Panc1 (cell line): Measurements from ENCODE around the gene DEAF1. TPM values are rescaled to one million over a fixed set of nuclear protein-coding genes. Genes with fewer than 3 reads are reported as not detected.

Experiments used
- ATAC-seq: fragments of 200-7000 bp; cut with Tn5 transposase; 2 replicates; pipeline ENCODE4 v1.9.1; 2020; ENCODE audit warnings: mild to moderate bottlenecking, moderate library complexity
- BruUV-seq: library from RNA; stranded (reverse); fragments of 400-500 nt; replicated peaks from 2 replicates; lab custom pipeline; 2021; lab: Mats Ljungman, UMichigan
- CTCF ChIA-PET: fragments of 300-600 bp; sonication (Branson Sonifier 250); formaldehyde crosslinking; loops from one replicate; lab custom pipeline; 2022; ENCODE audit warnings: antibody characterized with exemption; lab: Charles Lee
- POLR2A ChIA-PET: fragments of 300-600 bp; sonication (Branson Sonifier 250); formaldehyde crosslinking; loops from one replicate; lab custom pipeline; 2022; ENCODE audit warnings: antibody characterized with exemption; lab: Charles Lee
- DNase-seq: peaks from one replicate; pipeline ENCODE4 v3.0.0-alpha.2; 2010; ENCODE audit warnings: low read depth, low spot score
- H3K27ac ChIP-seq: 2 replicates; pipeline ENCODE4 v1.5.1; 2011; ENCODE audit warnings: mild to moderate bottlenecking, low read length, inconsistent platforms
- H3K27me3 ChIP-seq: fragments of 200-500 bp; sonication (Bioruptor generic); 2 replicates; pipeline ENCODE4 v1.6.0; 2014; ENCODE audit warnings: low read length, inconsistent platforms; ENCODE audit not compliant: control insufficient read depth, insufficient read depth
- H3K36me3 ChIP-seq: fragments of 200-500 bp; sonication (Bioruptor generic); 2 replicates; pipeline ENCODE4 v1.5.1; 2014; ENCODE audit warnings: inconsistent platforms, mild to moderate bottlenecking, low read length, moderate library complexity; ENCODE audit not compliant: control insufficient read depth, insufficient read depth
- H3K4me1 ChIP-seq: 2 replicates; pipeline ENCODE4 v1.5.1; 2011; ENCODE audit warnings: inconsistent platforms, mild to moderate bottlenecking, low read length, moderate library complexity; ENCODE audit not compliant: control insufficient read depth, insufficient read depth
- H3K4me3 ChIP-seq, 2 experiments: 2 replicates each; pipeline ENCODE4 v1.5.1; 2011 to 2012; ENCODE audit warnings: low read depth in 2 of 2, low read length in 2 of 2, mild to moderate bottlenecking in 2 of 2, inconsistent platforms in 1 of 2, moderate library complexity in 1 of 2
- H3K9me3 ChIP-seq: fragments of 200-500 bp; sonication (Bioruptor generic); 2 replicates; pipeline ENCODE4 v1.5.1; 2014; ENCODE audit warnings: low read depth, mild to moderate bottlenecking, inconsistent platforms, low read length, moderate library complexity; ENCODE audit not compliant: control insufficient read depth, insufficient read depth
- CTCF ChIP-seq: fragments of 450-650 bp; IDR thresholded peaks from 2 replicates; pipeline ENCODE4 v1.5.1; 2017; ENCODE audit warnings: mild to moderate bottlenecking
- POLR2AphosphoS5 ChIP-seq: IDR thresholded peaks from 2 replicates; pipeline ENCODE4 v1.6.1; 2012; ENCODE audit warnings: mild to moderate bottlenecking, low read depth, low read length, moderate library complexity
- REST ChIP-seq, 2 experiments: IDR thresholded peaks; 2 replicates each; pipeline ENCODE4 v1.6.1; 2011 to 2012; ENCODE audit warnings: low read depth in 2 of 2, control low read depth in 1 of 2, low read length in 1 of 2, mild to moderate bottlenecking in 1 of 2, moderate library complexity in 1 of 2; ENCODE audit not compliant: insufficient read depth in 1 of 2
- SIN3A ChIP-seq: IDR thresholded peaks from 2 replicates; pipeline ENCODE4 v1.6.1; 2012; ENCODE audit warnings: low read depth, mild to moderate bottlenecking, low read length, moderate library complexity, borderline replicate concordance; ENCODE audit not compliant: insufficient read depth
- TCF7L2 ChIP-seq: IDR thresholded peaks from 2 replicates; pipeline ENCODE4 v1.6.1; 2011; ENCODE audit warnings: mild to moderate bottlenecking, low read depth, low read length, inconsistent platforms
- in situ Hi-C: cut with HindIII; loops from 2 replicates; pipeline ENCODE4 v1.10.0; 2016; ENCODE audit warnings: low sequenced_read_pairs, low pct_unique_long_range_greater_than_20kb
- intact Hi-C: fragments of 100-400 bp; cut with micrococcal nuclease; formaldehyde crosslinking; loops from one replicate; pipeline ENCODE4 v1.10.0; 2022; ENCODE audit not compliant: unreplicated experiment
- total RNA-seq: library from RNA; stranded (reverse); gene quantifications from one replicate; pipeline ENCODE4 v1.2.1, GENCODE V29; 2021; ENCODE audit not compliant: unreplicated experiment

The DEAF1 gene
- total RNA-seq, 1 experiment from 2014 or later, result 105 TPM

- intact Hi-C loops (no loop called here), in situ Hi-C loops (no loop called here)
- H3K4me3 ChIP-seq, result peak overlapping the region; percentile 48 to 78
- no peaks in the 10 kb centered on the region for H3K36me3 ChIP-seq
- TF ChIP-seq CTCF (no peak), SIN3A (no peak), TCF7L2 (no peak), POLR2AphosphoS5 (no peak), REST (IDR thresholded peaks at IDR 0.05; ENCODE audit: insufficient read depth in 1 of 2, low read depth in 2 of 2, low read length in 1 of 2) (no peak)
- DNase-seq (no peak), ATAC-seq (no peak)
- peak overlapping the region; percentile 46; the same call in 1 of the 2 replicates for H3K27ac ChIP-seq
- H3K9me3 ChIP-seq, result no peaks in the 10 kb centered on the region
- BruUV-seq, result TSS peak; percentile 81
- ChIA-PET CTCF (no interaction called here), POLR2A (no interaction called here)
- peaks cover 43% of the 10 kb centered on the region for H3K4me1 ChIP-seq
- H3K27me3 ChIP-seq, result no peaks in the 10 kb centered on the region
Measured at GRCh38 chr11:692824-693414, 2.1 kb downstream of the DEAF1 start.

GRCh38 chr11:691710-692590, 3.1 kb downstream of the DEAF1 start:
- intact Hi-C loops (no loop called here), in situ Hi-C loops (no loop called here)
- no TSS peak for BruUV-seq
- Histone ChIP-seq H3K27ac (no peak overlapping the region), H3K27me3 (no peaks in the 10 kb centered on the region), H3K4me3 (no peak overlapping the region), H3K9me3 (no peaks in the 10 kb centered on the region), H3K36me3 (no peaks in the 10 kb centered on the region), H3K4me1 (peaks cover 33% of the 10 kb centered on the region)
- ChIA-PET CTCF (interaction anchor here (0.5 kb wide), 1 partner anchor 30 kb away, joined by 11 read pairs; no protein-coding TSS in a partner anchor), POLR2A (no interaction called here)
- ATAC-seq, result no peak
- no peak for DNase-seq
- TF ChIP-seq POLR2AphosphoS5 (no peak), TCF7L2 (no peak), CTCF (no peak), SIN3A (no peak), REST (IDR thresholded peaks at IDR 0.05; ENCODE audit: insufficient read depth in 1 of 2, low read depth in 2 of 2, low read length in 1 of 2) (no peak)
